ENCODE results near the gene MOB1B. TPM values are rescaled to one million over a fixed set of nuclear protein-coding genes. Genes with fewer than 3 reads are reported as not detected.
"Not testable (repeated sequence)": the region's sequence is repeated elsewhere in the genome, so short reads cannot be mapped to it uniquely, and the experiment has no call there.

The MOB1B gene
- total RNA-seq, 1 experiment from 2014 or later = 33.2 TPM

GRCh38 chr4:70997546-70997945 is 95.4 kb downstream of the MOB1B start:
- Histone ChIP-seq H3K4me1 (ENCODE audit: control insufficient read depth in 1 of 2, insufficient read depth in 2 of 2, low read length in 2 of 2) (peaks cover 0 to 15% of the 10 kb centered on the region in 2 experiments; a peak in 3 of 4 replicates), H2AFZ (ENCODE audit: low read depth, low read length, poor library complexity, severe bottlenecking) (no peak overlapping the region), H3K9me2 (ENCODE audit: insufficient read depth) (no peaks in the 10 kb centered on the region), H3K79me2 (ENCODE audit: insufficient read depth, low read length) (peaks cover 69% of the 10 kb centered on the region), H3K36me3 (ENCODE audit: control insufficient read depth in 1 of 2, insufficient read depth in 2 of 2, low read length in 2 of 2) (peaks cover 2 to 13% of the 10 kb centered on the region in 2 experiments; a peak in 1 of 4 replicates), H3K27me3 (ENCODE audit: insufficient read depth, low read length) (no peaks in the 10 kb centered on the region), H4K20me1 (ENCODE audit: insufficient read depth) (no peaks in the 10 kb centered on the region), H3K4me2 (ENCODE audit: low read length) (no peak overlapping the region), H3K9me3 (ENCODE audit: control insufficient read depth in 1 of 2, insufficient read depth in 1 of 2, low read depth in 1 of 2, low read length in 2 of 2) (no peaks in the 10 kb centered on the region), H3K4me3 (replicated peaks in 1 of 2; ENCODE audit: low read depth in 1 of 2, low read length in 2 of 2) (no peak overlapping the region), H3K27ac (ENCODE audit: low read depth, low read length) (no peak overlapping the region), H3K9ac (ENCODE audit: low read length) (no peak overlapping the region)
- ChIA-PET RAD21 (ENCODE audit: low non-redundant PET in 1 of 2, low total read pairs in 2 of 2, uncharacterized antibody in 2 of 2, unreplicated experiment in 2 of 2) (no interaction called here), CTCF (interaction anchor here (0.7 to 2.7 kb wide), 2 partner anchors 12 to 28 kb away, joined by 3 to 8 read pairs; no protein-coding TSS in a partner anchor), POLR2A (no interaction called here)
- intact Hi-C loops (cut with micrococcal nuclease) = loop anchor here (10.0 kb wide), 1 partner anchor 313 kb away; the partner anchor contains the start of gene UTP3
- no peak for DNase-seq (ENCODE audit: low read depth, low spot score)
- no TSS peak for BruUV-seq (replicated peaks)
- no peak for ATAC-seq
- TF ChIP-seq ZNF274 (IDR thresholded peaks at IDR 0.05; ENCODE audit: low read depth, low read length) = no peak
- TF ChIP-seq ZBTB33 (IDR thresholded peaks at IDR 0.05; ENCODE audit: extremely low read depth, insufficient replicate concordance, low read length) = no peak
- no peak for TF ChIP-seq EZH2 (IDR thresholded peaks at IDR 0.05)
- TF ChIP-seq ELF1 (IDR thresholded peaks at IDR 0.05; ENCODE audit: borderline replicate concordance, low read depth) = no peak
- no peak for TF ChIP-seq RAD21 (IDR thresholded peaks at IDR 0.05; ENCODE audit: low read depth)
- TF ChIP-seq REST (IDR thresholded peaks at IDR 0.05; ENCODE audit: low read depth) = no peak
- no peak for TF ChIP-seq FOSL1 (IDR thresholded peaks at IDR 0.05; ENCODE audit: low read depth)
- TF ChIP-seq ATF3 (IDR thresholded peaks at IDR 0.05) = no peak
- no peak for TF ChIP-seq EZH2phosphoT487 (IDR thresholded peaks at IDR 0.05; ENCODE audit: borderline replicate concordance)
- TF ChIP-seq CBX3 (IDR thresholded peaks at IDR 0.05; ENCODE audit: low read depth) = no peak
- TF ChIP-seq CEBPB (IDR thresholded peaks at IDR 0.05; ENCODE audit: low read depth) = no peak
- TF ChIP-seq EGR1 (IDR thresholded peaks at IDR 0.05; ENCODE audit: low read depth) = no peak
- no peak for TF ChIP-seq SRF (IDR thresholded peaks at IDR 0.05; ENCODE audit: low read depth)
- TF ChIP-seq POLR2AphosphoS5 (IDR thresholded peaks at IDR 0.05; ENCODE audit: low read depth, low read length) = no peak
- no peak for TF ChIP-seq MAX (IDR thresholded peaks at IDR 0.05)
- TF ChIP-seq JUND (IDR thresholded peaks at IDR 0.05) = no peak
- no peak for TF ChIP-seq ZFX (IDR thresholded peaks at IDR 0.05)
- no peak for TF ChIP-seq SP1 (IDR thresholded peaks at IDR 0.05; ENCODE audit: low read depth)
- no peak for TF ChIP-seq POLR2A (IDR thresholded peaks at IDR 0.05; ENCODE audit: borderline replicate concordance, extremely low read depth, insufficient read depth, insufficient read length)

GRCh38 chr4:70999639-71000038 is 97.5 kb downstream of the MOB1B start:
- H3K27me3 ChIP-seq (ENCODE audit: insufficient read depth, low read length); H2AFZ ChIP-seq (ENCODE audit: low read depth, low read length, poor library complexity, severe bottlenecking); H3K4me1 ChIP-seq (ENCODE audit: control insufficient read depth in 1 of 2, insufficient read depth in 2 of 2, low read length in 2 of 2); H3K9ac ChIP-seq (ENCODE audit: low read length); H3K4me3 ChIP-seq (replicated peaks in 1 of 2; ENCODE audit: low read depth in 1 of 2, low read length in 2 of 2); H3K27ac ChIP-seq (ENCODE audit: low read depth, low read length); CTCF ChIA-PET; RAD21 ChIA-PET (ENCODE audit: low non-redundant PET in 1 of 2, low total read pairs in 2 of 2, uncharacterized antibody in 2 of 2, unreplicated experiment in 2 of 2); DNase-seq (ENCODE audit: low read depth, low spot score); H3K9me2 ChIP-seq (ENCODE audit: insufficient read depth); H4K20me1 ChIP-seq (ENCODE audit: insufficient read depth); ATAC-seq; BruUV-seq (replicated peaks); POLR2A ChIA-PET; H3K9me3 ChIP-seq (ENCODE audit: control insufficient read depth in 1 of 2, insufficient read depth in 1 of 2, low read depth in 1 of 2, low read length in 2 of 2); H3K4me2 ChIP-seq (ENCODE audit: low read length): not testable (repeated sequence)
- intact Hi-C loops (cut with micrococcal nuclease) = loop anchor here (10.0 kb wide), 1 partner anchor 315 kb away; the partner anchor contains the start of gene UTP3
- Histone ChIP-seq H3K79me2 (ENCODE audit: insufficient read depth, low read length) (peaks cover 64% of the 10 kb centered on the region), H3K36me3 (ENCODE audit: control insufficient read depth in 1 of 2, insufficient read depth in 2 of 2, low read length in 2 of 2) (peaks cover 2 to 13% of the 10 kb centered on the region in 2 experiments; a peak in 1 of 4 replicates)

All from HCT116 (cell line).